GM12892 (cell line): Measurements from ENCODE around the gene GAS7.

ENCODE experiments used
- POLR2A ChIP-seq: IDR thresholded peaks from 2 replicates; pipeline ENCODE4 v1.6.1; 2011; ENCODE audit warnings: low read depth, low read length, control low read depth
- POLR2AphosphoS5 ChIP-seq: IDR thresholded peaks from 2 replicates; pipeline ENCODE4 v1.6.1; 2011; ENCODE audit warnings: low read depth, low read length, control low read depth
- TAF1 ChIP-seq: IDR thresholded peaks from 2 replicates; pipeline ENCODE4 v1.6.1; 2011; ENCODE audit warnings: low read depth, mild to moderate bottlenecking, control low read depth, low read length, borderline replicate concordance

GRCh38 chr17:10061111-10061845, 137.1 kb downstream of the GAS7 start:
- no peak for TF ChIP-seq POLR2A
- no peak for TF ChIP-seq TAF1
- TF ChIP-seq POLR2AphosphoS5 = no peak
